ENCODE data around the gene PPM1A.
"Not testable (repeated sequence)": the region's sequence is repeated elsewhere in the genome, so short reads cannot be mapped to it uniquely, and the experiment has no call there.

Gene PPM1A

DNA sequence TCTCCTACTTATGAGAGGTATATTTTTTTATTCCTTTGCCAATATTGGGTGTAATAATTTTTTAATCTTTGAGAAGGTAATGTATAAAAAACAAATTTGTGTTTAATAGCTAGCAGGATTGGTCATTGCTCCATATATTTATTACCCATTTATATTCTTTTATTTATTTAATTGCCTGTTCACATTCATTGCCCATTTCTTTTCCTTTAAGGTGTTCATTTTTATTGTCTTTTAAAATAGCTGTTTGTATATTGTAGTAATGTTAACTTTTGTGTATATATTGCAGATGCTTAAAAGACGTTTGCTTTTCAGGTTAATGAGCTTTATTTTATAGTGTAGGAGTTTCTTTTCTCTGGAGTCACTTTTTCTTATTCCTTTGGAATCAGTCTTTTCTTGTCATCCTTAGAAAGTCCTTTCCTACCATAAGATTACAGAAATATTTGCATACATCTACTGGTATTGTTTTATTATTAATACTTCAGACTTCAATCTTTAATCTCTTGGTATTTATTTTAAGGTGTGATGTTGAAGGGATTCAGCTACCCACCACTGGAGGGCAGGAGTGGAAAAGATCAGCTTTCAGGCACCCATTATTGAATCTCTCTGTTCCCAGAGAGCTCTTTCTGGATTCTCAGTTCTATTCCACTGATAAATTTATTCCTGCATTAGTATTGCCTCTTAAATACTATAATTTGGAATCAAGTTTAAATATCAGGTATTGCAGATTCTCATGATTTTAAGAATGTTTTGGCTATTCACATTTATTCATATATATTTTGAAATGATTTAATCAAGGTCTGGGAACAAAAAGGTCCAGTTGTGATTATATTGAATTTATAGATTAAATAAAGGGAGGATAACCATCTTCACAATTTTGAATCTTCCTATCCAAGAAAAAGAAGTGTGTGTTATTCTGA lies 17.3 kb downstream of the PPM1A start:
- peak; percentile 35 for DNase-seq (ENCODE audit: low spot score)

DNA sequence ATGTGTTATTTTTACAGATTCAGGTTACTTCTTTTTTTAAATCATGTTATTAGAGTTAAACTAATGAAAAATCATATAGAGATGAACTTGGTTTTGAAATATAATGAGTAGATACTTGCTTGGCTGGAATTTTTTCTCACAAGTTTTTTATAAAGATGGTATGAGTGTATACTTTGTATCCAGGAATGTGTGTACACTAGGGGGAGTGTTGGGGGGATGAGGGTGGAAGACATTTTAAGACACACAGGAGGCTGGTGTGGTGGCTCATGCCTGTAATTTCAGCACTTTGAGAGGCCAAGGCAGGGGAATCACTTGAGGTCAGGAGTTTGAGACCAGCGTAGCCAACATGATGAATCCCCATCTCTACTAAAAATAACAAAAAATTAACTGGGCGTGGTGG lies 23.2 kb downstream of the PPM1A start:
- DNase-seq (ENCODE audit: low spot score): no peak

DNA sequence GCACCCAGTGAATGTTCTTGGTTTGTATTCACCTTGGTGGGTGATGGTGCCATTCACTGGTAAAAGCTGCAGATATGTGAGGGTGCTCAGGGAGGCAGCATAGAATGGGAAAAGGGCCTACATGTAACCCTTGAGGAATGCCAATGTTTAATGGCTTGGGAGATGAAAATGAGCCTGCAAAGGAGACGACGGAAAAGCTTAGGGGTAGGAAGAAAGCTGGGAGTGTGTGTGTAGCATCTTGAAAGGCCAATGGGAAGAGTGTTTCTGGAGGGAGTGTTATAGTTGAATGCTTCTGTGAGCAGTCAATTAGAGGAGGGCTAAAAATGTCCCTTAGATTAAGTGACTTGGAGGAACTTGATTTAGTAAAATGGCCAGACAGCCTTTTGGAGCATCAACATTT lies 24.9 kb downstream of the PPM1A start:
- DNase-seq (ENCODE audit: low spot score): no peak

DNA sequence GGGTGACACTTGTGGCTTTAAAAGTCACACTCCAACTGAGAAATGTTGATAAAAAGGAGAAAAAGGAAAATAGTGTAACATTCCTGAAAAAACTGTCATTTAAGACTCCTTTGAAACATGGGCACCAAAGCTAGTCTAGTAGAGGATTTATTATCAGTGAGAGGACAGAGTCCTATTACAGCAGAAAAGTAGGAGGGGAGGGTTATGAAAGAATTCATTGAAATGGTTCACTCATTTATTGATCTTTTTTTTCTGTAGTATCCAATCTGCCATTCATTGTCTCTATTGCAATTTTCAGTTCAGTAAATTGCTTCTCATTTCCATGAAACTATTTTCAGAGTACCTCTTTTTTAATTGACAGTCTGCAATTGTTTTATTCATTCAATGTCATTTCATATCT lies 25.4 kb downstream of the PPM1A start:
- no peak for DNase-seq (ENCODE audit: low spot score)

DNA sequence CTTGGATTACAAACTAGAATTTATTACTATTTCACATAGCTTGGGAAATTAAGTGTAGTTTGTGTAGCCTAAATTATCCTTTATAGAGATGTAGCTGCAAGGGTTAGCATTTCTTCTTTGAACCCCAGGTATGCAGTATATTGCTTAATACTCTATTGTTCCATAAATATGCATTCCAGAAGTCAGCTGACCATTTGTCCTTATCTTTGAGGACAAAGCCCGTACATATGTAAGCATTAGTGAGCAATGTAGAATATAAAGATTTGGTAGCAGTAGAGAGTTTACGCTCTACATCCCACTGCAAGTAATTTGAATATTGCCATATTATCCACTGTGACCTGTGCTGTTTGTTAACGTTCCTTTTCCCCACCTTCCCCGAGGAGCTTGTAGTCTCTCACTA lies 26.9 kb downstream of the PPM1A start:
- DNase-seq (ENCODE audit: low spot score): no peak

DNA sequence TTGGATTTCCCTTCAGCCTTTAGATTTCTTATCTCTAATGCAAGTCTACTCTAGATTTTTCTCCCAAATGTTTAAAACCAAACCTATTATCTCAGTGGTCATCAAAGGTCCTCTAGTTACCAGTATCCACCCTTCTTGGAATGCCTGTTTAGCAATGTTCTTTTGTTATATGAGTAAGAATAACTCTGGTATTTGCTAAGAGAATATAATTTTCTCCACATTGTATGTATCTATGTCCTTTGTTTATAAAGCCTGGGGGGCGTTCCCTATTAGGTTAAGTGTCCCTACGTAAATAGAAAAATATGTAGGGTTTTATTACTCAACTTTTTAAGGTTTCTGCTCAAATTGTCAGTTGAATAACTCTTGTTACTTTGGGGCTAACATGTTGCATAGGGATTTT lies 27.3 kb downstream of the PPM1A start:
- DNase-seq (ENCODE audit: low spot score): no peak

DNA sequence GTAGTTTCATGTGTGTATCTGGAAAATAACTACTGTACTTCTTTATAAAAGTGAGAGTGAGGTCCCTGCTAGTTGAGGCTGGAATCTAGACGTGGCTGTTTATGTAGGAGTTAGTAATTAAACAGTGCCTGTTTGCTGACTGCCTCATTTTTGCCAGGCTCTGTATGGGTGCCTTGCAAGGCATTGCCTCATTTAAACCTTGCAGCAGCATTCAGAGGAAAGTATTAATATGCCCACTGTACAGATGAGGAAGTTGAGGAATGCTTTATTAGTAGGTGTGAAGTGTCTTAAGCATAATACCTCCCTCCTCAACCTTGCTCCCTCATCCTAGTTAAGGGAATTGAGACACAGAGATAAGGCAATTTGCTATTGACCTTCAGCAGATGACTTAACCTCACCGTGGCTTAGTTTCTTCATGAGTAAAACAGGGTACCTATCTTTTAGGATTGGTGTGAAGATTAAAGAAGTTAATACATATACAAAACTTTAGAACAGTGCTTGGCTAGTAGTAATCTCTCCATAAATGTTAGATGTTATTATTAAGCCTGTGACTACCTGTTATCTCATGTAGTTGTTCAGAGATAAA lies 28.7 kb downstream of the PPM1A start:
- no peak for DNase-seq (ENCODE audit: low spot score)

DNA sequence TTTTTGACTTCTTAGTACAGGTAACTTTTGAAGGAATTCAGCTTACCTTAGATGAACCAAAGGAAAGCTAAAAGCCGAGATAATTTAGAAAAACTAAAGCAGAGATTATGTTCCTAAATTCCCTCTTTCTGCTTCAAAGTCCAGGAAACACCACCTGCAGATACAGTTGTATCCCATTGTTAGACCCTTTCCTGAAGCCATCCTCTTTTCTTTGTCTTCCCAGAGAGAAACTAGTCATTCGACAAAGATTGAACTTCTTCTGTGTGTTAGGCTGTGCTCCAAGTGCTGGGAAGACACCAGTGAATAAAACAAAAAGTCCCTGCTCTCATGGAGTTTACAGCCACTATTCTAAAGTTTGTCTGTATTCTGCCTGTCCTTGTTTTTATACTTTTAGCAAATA lies 29.3 kb downstream of the PPM1A start:
- DNase-seq (ENCODE audit: low spot score): no peak

DNA sequence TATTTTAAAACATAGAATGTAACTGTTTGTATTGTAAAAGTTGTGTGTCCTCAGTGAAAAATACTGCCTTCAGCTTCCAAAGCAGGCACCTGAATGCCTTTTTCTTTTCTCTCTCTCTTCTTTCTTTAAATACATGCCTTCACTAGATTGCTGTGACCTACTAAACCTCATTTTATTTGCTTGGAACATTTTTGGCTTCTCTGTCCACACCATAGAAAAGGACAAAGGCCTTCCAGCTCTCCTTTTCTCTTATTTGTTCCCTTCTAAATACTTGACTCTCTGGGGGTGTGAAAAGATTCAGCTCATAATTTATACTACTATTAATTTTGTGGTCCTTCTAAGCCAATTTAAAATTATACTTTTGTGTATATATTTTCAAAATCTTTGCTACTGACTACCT lies 38.4 kb downstream of the PPM1A start:
- no peak for DNase-seq (ENCODE audit: low spot score)

DNA sequence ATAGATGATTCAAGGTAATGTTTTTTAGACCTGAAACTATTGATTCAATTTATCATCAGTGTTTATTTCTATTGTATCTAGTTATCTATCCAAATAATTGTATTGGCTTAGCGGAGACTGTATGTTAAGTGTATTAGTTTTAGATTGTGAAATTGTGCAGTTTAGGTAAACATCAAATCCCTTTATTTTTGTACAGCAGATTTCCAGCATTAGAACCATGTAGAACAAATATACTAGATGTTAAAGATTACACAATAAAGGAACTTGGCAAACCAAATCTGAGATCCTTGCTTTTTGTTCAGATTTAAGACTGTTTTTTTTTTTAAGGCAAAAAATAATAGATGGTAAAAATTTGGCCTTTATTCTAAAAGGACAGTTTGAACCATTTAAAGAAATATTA lies 39.3 kb downstream of the PPM1A start:
- DNase-seq (ENCODE audit: low spot score): no peak

DNA sequence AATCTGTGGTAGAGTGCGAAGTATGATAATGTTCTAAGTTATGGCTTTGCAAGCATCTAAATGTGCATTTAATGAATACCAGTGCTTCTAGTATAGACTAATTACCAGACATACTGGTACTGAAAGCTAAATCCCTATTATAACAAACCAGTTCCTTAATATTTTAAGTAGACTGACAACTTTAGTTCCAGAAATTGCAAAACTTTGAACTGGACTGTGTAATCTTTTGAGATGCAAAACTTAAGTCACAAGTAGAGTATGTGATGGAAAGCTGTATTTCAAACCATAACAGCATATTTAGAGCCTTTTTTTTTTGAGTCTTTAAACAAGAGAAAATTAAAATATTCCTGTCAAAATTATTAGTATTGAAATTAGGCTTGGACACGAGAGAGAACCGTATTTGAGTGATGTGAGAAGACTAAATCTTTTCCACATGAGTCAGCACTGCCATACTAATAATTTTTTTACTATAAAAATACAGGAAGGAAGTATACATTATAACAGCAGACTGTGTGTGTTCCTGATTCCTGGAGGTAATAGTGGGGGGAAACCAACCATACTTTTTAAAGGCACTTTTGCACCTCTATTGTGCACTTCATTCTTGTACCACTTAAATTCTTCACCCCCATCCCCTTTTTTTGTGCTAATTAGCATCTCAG lies 45.5 kb downstream of the PPM1A start:
- no peak for DNase-seq (ENCODE audit: low spot score)

DNA sequence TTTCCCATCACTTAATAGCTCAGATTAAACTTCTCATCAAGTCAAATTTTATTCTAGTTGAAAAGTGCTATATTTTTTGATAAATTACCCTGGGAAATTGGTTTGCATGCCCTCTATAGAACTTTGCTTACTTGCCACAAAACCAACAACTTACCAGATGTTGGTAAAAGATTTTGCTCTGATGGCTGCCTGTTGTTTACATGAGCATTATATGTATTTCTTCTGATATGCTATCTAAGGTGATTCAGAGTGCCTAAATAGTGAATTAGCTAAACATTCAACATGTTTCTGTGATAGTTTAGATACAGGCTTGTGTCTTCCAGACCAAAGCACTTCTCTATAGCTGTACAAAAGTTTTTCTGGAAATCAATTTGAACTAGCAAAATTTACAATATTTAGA lies 51.0 kb downstream of the PPM1A start:
- DNase-seq (ENCODE audit: low spot score): no peak

DNA sequence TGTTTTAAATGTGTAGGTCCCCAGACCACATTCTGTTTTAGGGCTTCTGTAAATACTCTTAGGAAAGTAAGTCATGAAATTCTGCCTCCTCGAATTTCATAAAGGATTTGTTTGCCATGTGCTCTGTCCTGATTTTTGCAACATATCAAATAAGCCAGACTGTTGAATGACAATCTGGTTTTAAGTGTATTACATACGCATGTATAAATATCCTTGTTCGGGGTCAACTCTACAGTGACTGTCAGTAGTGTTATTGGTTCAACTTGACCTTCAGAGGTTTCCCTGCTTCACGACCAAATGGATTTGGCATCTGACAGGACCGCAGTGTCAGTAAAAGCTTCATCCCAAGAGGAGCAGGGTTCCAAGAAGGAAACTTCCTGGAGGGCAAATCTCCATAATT lies 52.7 kb downstream of the PPM1A start:
- no peak for DNase-seq (ENCODE audit: low spot score)

DNA sequence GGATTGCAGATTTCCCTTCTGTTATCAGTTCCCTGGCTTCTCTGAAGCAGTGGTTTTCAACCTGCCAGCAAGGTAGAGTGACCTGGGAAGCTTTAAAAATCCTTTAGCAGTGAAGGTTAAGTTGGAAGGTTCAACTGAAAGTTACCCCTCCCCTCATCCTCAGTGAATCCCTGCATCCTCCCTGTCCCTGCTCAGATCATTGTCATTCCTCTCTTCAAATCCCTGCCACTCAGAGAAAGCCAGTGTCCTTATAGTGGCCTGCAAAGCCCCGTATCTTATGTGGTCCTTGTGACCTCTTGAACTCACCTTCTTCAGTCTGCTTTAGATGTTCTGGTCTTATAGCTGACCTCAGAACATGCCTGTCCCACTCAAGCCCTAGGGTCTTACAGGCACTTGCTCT lies 53.6 kb downstream of the PPM1A start:
- DNase-seq (ENCODE audit: low spot score): no peak

DNA sequence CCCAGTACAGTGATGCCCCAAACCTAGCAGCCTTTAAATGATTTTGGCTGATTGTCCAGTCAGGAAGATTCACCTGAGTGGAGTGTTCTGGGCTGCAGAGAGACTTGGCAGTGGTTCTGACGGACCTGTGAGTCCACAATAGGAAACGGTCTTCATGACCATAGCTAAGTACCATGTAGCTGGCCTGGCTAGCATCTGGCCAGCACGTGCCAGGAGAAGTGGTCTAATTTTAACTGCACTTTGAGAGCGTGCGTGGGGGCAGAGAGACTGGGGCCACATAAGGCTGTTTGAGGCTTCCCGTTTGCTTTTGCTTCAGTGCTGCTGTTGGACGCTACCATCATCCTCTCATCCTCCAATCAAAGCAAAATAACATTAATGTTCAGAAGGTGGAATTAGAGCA lies 54.7 kb downstream of the PPM1A start:
- no peak for DNase-seq (ENCODE audit: low spot score)

DNA sequence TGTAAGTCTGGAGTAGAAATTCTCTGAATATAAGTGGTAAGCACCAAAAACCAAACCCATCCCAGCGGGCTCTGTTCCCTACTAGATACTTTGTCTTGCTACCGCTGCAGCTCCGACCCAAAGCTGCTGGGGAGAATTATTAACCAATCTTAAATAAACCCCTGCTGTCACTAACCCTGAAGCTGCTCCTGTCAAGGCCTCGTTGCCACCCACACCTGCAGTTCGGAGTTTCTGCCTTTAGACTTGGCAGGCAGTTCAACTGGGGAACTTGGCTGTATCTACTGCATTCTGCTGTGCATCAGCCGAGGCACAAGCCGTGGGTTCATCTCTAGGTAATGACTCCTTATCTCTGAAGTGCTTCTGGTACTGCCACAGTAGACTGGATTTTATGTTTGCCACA lies 55.5 kb downstream of the PPM1A start:
- no peak for DNase-seq (ENCODE audit: low spot score)

DNA sequence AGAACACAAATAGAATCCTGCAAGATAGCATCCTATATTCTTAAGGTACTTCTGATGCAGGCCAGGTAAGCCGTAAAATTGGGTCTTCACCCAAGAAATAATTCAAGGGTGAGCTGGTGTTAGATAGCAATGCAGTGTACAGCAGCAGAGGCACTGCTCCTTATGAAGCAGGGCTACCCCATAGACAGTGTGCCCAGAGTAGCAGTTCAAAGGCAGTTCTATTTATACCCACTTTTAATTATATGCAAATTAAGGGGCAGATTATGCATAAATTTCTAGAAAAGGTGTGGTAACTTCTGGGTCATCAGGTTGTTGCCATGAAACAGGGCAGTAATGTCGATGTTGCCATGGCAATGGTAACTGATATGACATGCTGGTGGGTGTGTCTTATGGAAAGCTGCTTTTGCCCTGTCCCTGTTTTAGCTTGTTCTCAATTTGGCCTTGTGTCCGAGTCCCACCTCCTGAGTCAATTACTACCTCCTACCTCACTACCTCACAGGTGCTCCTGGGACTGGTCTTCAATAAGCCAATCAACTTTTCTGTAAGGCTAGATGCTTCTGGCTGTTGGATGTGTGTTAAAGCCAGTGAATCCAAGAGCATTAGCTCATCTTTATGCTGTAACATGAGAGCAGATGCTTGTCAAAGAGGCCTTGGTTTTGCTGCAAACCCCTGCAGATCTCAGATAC lies 61.0 kb downstream of the PPM1A start:
- DNase-seq (ENCODE audit: low spot score): no peak

DNA sequence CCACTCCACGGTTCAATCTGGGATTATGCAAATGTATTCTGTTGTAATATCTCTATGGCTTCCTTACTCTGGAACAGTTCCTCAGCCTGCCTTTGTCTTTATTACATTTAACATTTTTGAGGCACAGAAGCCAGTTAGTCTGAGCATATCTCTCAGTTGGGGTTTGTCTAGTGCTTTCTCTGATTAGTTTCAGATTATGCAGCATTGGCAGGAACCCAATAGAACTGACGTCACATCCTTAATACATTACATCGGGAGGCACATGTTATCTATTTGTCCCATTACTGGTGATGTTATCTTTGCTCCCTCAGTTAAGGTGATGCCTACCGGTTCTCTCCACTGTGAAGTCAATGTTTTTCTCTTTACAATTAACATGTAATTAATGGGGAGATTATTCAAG lies 62.4 kb downstream of the PPM1A start:
- no peak for DNase-seq (ENCODE audit: low spot score)

DNA sequence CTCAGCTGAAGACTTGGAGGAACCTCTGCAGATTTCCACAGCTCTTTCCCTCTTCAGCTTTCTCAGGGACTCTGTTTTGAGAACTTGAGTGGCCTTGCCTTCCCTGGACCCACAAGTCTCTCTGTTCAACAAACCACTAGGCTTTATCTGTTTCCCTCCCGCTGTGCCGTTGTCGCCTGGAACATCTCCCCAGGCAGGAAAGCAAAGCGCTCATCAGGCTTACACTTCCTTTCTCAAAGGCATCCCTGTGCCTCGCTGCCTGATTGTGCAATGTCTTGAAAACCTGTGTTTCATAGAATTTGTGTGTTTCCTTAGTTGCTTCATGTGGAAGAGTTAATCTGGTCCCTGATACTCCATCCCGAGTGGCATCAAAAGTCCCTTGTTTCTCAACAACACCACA lies 64.1 kb downstream of the PPM1A start:
- DNase-seq (ENCODE audit: low spot score): no peak

DNA sequence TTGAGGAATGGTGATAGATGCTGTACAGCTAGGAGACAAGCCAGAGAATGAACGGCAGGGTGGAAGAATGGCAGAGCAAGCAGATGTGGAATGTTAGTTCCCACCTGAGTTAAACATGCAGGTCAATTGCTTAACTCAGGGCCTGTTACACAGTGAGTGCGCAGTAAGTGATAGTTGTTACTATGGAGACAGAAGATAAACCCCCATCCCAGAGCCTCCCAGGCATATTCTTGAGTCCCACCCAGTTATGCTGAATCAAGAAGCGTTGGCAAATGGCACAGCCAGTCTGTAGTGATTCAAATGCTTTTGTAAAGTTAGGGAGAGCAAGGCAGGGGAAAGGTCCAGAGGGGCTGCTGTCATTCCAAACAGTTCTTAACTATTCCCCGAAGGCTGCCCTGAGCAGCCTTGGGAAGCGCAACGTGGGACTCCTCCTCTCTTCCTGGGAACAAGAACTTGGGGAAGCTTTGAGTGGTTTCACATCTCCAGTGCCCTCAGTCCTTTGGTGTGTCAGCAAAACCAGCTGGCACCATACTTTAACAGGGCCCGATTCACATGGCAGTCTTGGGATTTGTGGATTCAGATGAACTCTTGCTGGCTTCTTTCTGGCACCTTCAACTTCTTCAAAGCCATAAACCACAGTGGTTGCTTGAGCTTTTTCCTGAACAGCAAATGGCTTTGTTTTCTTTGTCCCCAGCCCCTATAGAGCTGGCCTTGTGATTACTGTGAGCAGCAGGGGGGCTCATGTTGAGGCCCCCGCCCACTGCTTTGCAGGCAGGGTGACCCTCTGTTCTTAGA lies 66.4 kb downstream of the PPM1A start:
- DNase-seq (ENCODE audit: low spot score): no peak

DNA sequence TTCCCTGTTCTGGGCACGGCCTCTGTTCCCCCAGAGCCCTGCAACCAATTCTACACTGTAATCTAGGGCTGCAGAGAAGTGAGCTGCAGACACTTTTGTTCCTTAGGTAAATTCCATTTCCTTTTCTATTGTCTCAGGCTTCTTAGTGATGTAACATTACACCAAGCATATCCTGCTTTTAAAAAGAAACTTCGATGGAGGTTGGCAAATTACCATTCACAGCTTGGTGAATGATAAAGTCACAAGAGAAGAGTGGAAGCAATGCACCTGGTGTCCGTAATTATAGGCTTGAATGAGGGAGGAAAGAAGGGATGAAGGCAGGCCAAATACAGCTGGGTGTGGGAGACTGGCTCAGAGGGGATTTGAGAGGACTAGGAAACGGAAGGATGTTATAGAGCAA lies 68.6 kb downstream of the PPM1A start:
- DNase-seq (ENCODE audit: low spot score): no peak

DNA sequence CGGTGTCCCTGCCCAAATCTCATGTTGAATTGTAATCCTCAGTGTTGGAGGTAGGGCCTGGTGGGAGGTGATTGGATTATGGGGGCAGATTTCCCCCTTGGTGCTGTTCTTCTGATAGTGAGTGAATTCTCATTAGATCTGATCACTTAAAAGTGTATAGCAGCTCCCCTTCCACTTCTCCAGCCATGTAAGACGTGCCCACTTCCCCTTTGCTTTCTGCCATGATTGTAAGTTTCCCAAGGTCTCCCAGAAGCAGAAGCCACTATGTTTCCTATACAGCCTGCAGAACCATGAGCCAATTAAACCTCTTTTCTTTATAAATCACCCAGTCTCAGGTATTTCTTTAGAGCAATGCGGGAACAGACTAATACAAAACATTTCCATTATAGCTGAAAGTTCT lies 71.8 kb downstream of the PPM1A start:
- not testable (repeated sequence) for DNase-seq (ENCODE audit: low spot score)

All from germinal center (tissue), 1 donor.